Right lobe of liver (tissue), 6 donors: Measurements from ENCODE around the gene SMLR1. TPM values are rescaled to one million over a fixed set of nuclear protein-coding genes. Genes with fewer than 3 reads are reported as not detected.

Experiments
- ATAC-seq, 4 donors: fragments of 200-7000 bp; cut with Tn5 transposase; one replicate each; pipeline ENCODE4 v1.9.1; 2020; ENCODE audit warnings: mild to moderate bottlenecking in 4 of 4, moderate library complexity in 4 of 4
- DNase-seq, 3 donors: peaks; one replicate each; pipeline ENCODE4 v3.0.0-alpha.2; 2020
- H3K27ac ChIP-seq, 3 donors: fragments of 200-600 bp; one replicate each; pipeline ENCODE4 v1.8.0; 2022
- H3K27me3 ChIP-seq, 2 donors: fragments of 200-600 bp; one replicate each; pipeline ENCODE4 v1.8.0; 2022
- H3K36me3 ChIP-seq, 4 donors: fragments of 200-600 bp; sonication (generic) in 1 of 4; one replicate each; pipeline versions ENCODE4 v1.5.1 to v1.8.0; 2017 to 2022; ENCODE audit warnings: control low read depth in 1 of 4
- H3K4me1 ChIP-seq, 4 donors: fragments of 200-600 bp; sonication (generic) in 1 of 4; one replicate each; pipeline versions ENCODE4 v1.5.1 to v1.8.0; 2017 to 2022; ENCODE audit warnings: control low read depth in 1 of 4
- H3K4me3 ChIP-seq, 3 donors: fragments of 200-600 bp; one replicate each; pipeline ENCODE4 v1.8.0; 2022
- H3K9me3 ChIP-seq, 4 donors: fragments of 200-600 bp; sonication (generic) in 1 of 4; one replicate each; pipeline versions ENCODE4 v1.5.1 to v1.8.0; 2017 to 2022; ENCODE audit warnings: control low read depth in 1 of 4
- CTCF ChIP-seq, 4 donors: fragments of 200-600 bp in 3 of 4; fragments of 450-650 bp in 1 of 4; IDR thresholded peaks; one replicate each; pipeline versions ENCODE4 v1.5.1 to v1.8.0; 2016 to 2022; ENCODE audit warnings: antibody characterized with exemption in 4 of 4, mild to moderate bottlenecking in 2 of 4
- POLR2A ChIP-seq: fragments of 450-650 bp; IDR thresholded peaks from one replicate; pipeline ENCODE4 v1.6.1; 2017; ENCODE audit warnings: antibody characterized with exemption, mild to moderate bottlenecking
- WGBS: methylation state at CpG from one replicate; pipeline ENCODE4 v1.1.6; 2018; ENCODE audit warnings: low coverage, low lambda C conversion rate; ENCODE audit not compliant: insufficient coverage; ENCODE audit errors: missing lambda C conversion rate; 5-methylcytosine and 5-hydroxymethylcytosine counted together
- intact Hi-C, 2 donors: fragments of 100-400 bp; cut with DNase I; formaldehyde crosslinking; loops; one replicate each; pipeline versions ENCODE4 v1.11.2 to v1.14.1; 2022
- total RNA-seq, 6 experiments: library from RNA; depleted of rRNA in 2 of 6; stranded (reverse); fragments of >200 nt in 2 of 6; fragmentation: NEBNext Ultra II Directional in 3 of 6; extraction: Animal tissue kit (Norgen Biotek cat#: 25700) in 3 of 6; gene quantifications; one replicate each; pipeline versions ENCODE4 v1.1.0 to v1.2.4, GENCODE V29; 2016 to 2023
- donor health status: DM: no; HTN: yes; CAD: no.
- donor health status: DM: no; HTN: no; CAD: no.
- donor health status: DM: no; HTN: no; CAD: no.
- donor health status: DM: no; HTN: yes; CAD: no.
- donor health status: DM: no; HTN: yes; CAD: no.

SMLR1 gene
- total RNA-seq, 6 experiments from 2014 or later, result 10.7 to 46.4 (median 20.1) TPM

GRCh38 chr6:130810307-130811030, 16.7 kb upstream of the SMLR1 start:
- H3K4me3 ChIP-seq, result no peak overlapping the region
- H3K4me1 ChIP-seq, result peaks cover 0 to 12% (median 0%) of the 10 kb centered on the region in 4 donors
- no peaks in the 10 kb centered on the region for H3K27me3 ChIP-seq
- no peak for ATAC-seq
- intact Hi-C loops, result no loop called here
- no peak overlapping the region for H3K27ac ChIP-seq
- no peak for DNase-seq
- TF ChIP-seq CTCF (IDR thresholded peaks at IDR 0.05), result no peak
- no peak for TF ChIP-seq POLR2A
- H3K36me3 ChIP-seq, result no peaks in the 10 kb centered on the region
- WGBS, result 62% methylated on average over 7 of the region's 9 CpGs
- no peaks in the 10 kb centered on the region for H3K9me3 ChIP-seq

GRCh38 chr6:130811932-130812331, 15.3 kb upstream of the SMLR1 start:
- no peak for TF ChIP-seq CTCF (IDR thresholded peaks at IDR 0.05)
- no peak for TF ChIP-seq POLR2A
- Histone ChIP-seq H3K4me3 (peak overlapping the region in 1 of 3 donors; percentile 3), H3K9me3 (no peaks in the 10 kb centered on the region), H3K27ac (no peak overlapping the region), H3K36me3 (no peaks in the 10 kb centered on the region), H3K4me1 (peaks cover 0 to 22% (median 0%) of the 10 kb centered on the region in 4 donors), H3K27me3 (no peaks in the 10 kb centered on the region)
- intact Hi-C loops, result no loop called here
- ATAC-seq (peak; percentile 41 to 90 (median 79)), DNase-seq (no peak)
- WGBS, result 40% methylated on average over 5 of the region's 5 CpGs

GRCh38 chr6:130814506-130814905, 12.7 kb upstream of the SMLR1 start:
- 97% methylated on average over 3 of the region's 3 CpGs for WGBS
- Histone ChIP-seq H3K4me3 (no peak overlapping the region), H3K27ac (peak overlapping the region in 2 of 3 donors; percentile 68 to 80), H3K36me3 (no peaks in the 10 kb centered on the region), H3K4me1 (peaks cover 0 to 22% (median 0%) of the 10 kb centered on the region in 4 donors), H3K27me3 (no peaks in the 10 kb centered on the region), H3K9me3 (no peaks in the 10 kb centered on the region)
- ATAC-seq (no peak), DNase-seq (no peak)
- intact Hi-C loops, result no loop called here
- no peak for TF ChIP-seq CTCF (IDR thresholded peaks at IDR 0.05)
- TF ChIP-seq POLR2A, result no peak

- no peak for DNase-seq
- H3K27ac ChIP-seq, result peak overlapping the region in 2 of 3 donors; percentile 68 to 80
- TF ChIP-seq CTCF (IDR thresholded peaks at IDR 0.05), result no peak
- no peak for TF ChIP-seq POLR2A
Observed at GRCh38 chr6:130815200-130816071, 11.8 kb upstream of the SMLR1 start.

More at GRCh38 chr6:130815200-130816071, 11.8 kb upstream of the SMLR1 start:
- Histone ChIP-seq H3K9me3 (no peaks in the 10 kb centered on the region), H3K4me3 (no peak overlapping the region), H3K27me3 (no peaks in the 10 kb centered on the region), H3K36me3 (no peaks in the 10 kb centered on the region), H3K4me1 (peaks cover 0 to 22% (median 0%) of the 10 kb centered on the region in 4 donors)
- peak; percentile 92 to 97 (median 93) for ATAC-seq
- WGBS, result 32% methylated on average over 5 of the region's 5 CpGs
- intact Hi-C loops, result no loop called here
